Large intestine (tissue), 3 donors: ENCODE measurements around the gene PPM1F. TPM values are rescaled to one million over a fixed set of nuclear protein-coding genes. Genes with fewer than 3 reads are reported as not detected.
"Not testable (repeated sequence)": the region's sequence is repeated elsewhere in the genome, so short reads cannot be mapped to it uniquely, and the experiment has no call there.

Experiments used
- DNase-seq, 2 donors: peaks; one replicate each; pipeline versions ENCODE4 v3.0.0 to v3.0.0-alpha.2; 2013
- H3K27ac ChIP-seq: one replicate; pipeline ENCODE4 v1.5.1; 2013; ENCODE audit warnings: low read length
- H3K27me3 ChIP-seq: 2 replicates; pipeline ENCODE4 v1.6.1; 2013; ENCODE audit warnings: low read length; ENCODE audit not compliant: control insufficient read depth, insufficient read depth
- H3K36me3 ChIP-seq: 2 replicates; pipeline ENCODE4 v1.6.1; 2013; ENCODE audit warnings: low read length; ENCODE audit not compliant: control insufficient read depth, insufficient read depth
- H3K4me1 ChIP-seq: one replicate; pipeline ENCODE4 v1.6.1; 2013; ENCODE audit warnings: low read length; ENCODE audit not compliant: control insufficient read depth, insufficient read depth
- H3K4me3 ChIP-seq: one replicate; pipeline ENCODE4 v1.5.1; 2013; ENCODE audit warnings: low read length
- H3K9me3 ChIP-seq: one replicate; pipeline ENCODE4 v1.6.1; 2013; ENCODE audit warnings: mild to moderate bottlenecking, low read depth, low read length, moderate library complexity; ENCODE audit not compliant: control insufficient read depth
- WGBS: methylation state at CpG from one replicate; pipeline ENCODE4 v1.1.5; 2013; ENCODE audit warnings: low lambda C conversion rate; ENCODE audit not compliant: insufficient coverage; 5-methylcytosine and 5-hydroxymethylcytosine counted together
- polyA plus RNA-seq: library from polyadenylated mRNA; unstranded; fragments of 120-200 nt; gene quantifications from one replicate; pipeline ENCODE4 v1.2.1, GENCODE V29; 2013

PPM1F gene
- polyA plus RNA-seq, 1 donor: 18.0 TPM

GRCh38 chr22:21919526-21920307 lies 32.9 kb downstream of the PPM1F start:
- H3K36me3 ChIP-seq: peaks cover 6% of the 10 kb centered on the region
- H3K27ac ChIP-seq: no peak overlapping the region
- H3K4me1 ChIP-seq: no peaks in the 10 kb centered on the region
- WGBS: no CpG with 5 or more reads among the region's 20 CpGs
- H3K9me3 ChIP-seq: no peaks in the 10 kb centered on the region
- DNase-seq: no peak
- no peaks in the 10 kb centered on the region for H3K27me3 ChIP-seq
- H3K4me3 ChIP-seq: no peak overlapping the region

GRCh38 chr22:21918466-21919185 lies 34.0 kb downstream of the PPM1F start:
- peaks cover 6% of the 10 kb centered on the region for H3K36me3 ChIP-seq
- no peak overlapping the region for H3K27ac ChIP-seq
- WGBS: 100% methylated on average over 1 of the region's 12 CpGs
- no peaks in the 10 kb centered on the region for H3K27me3 ChIP-seq
- no peaks in the 10 kb centered on the region for H3K4me1 ChIP-seq
- no peaks in the 10 kb centered on the region for H3K9me3 ChIP-seq
- H3K4me3 ChIP-seq: no peak overlapping the region
- no peak for DNase-seq

GRCh38 chr22:21917959-21918261 lies 34.7 kb downstream of the PPM1F start:
- Histone ChIP-seq H3K9me3 (no peaks in the 10 kb centered on the region), H3K36me3 (peaks cover 5% of the 10 kb centered on the region), H3K27ac (no peak overlapping the region), H3K4me3 (no peak overlapping the region), H3K27me3 (no peaks in the 10 kb centered on the region), H3K4me1 (no peaks in the 10 kb centered on the region)
- DNase-seq: no peak
- no CpG with 5 or more reads among the region's 6 CpGs for WGBS

- no peak overlapping the region for H3K4me3 ChIP-seq
- no peaks in the 10 kb centered on the region for H3K9me3 ChIP-seq
- WGBS: no CpG with 5 or more reads among the region's 17 CpGs
- no peaks in the 10 kb centered on the region for H3K27me3 ChIP-seq
- DNase-seq: no peak
- H3K36me3 ChIP-seq: peaks cover 2% of the 10 kb centered on the region
- H3K27ac ChIP-seq: no peak overlapping the region
- no peaks in the 10 kb centered on the region for H3K4me1 ChIP-seq
Observed at GRCh38 chr22:21917181-21917958, 35.3 kb downstream of the PPM1F start.

- H3K4me1 ChIP-seq: no peaks in the 10 kb centered on the region
- H3K36me3 ChIP-seq: peaks cover 2% of the 10 kb centered on the region
- no peaks in the 10 kb centered on the region for H3K9me3 ChIP-seq
- no peak overlapping the region for H3K4me3 ChIP-seq
- no peak overlapping the region for H3K27ac ChIP-seq
- DNase-seq: no peak
- WGBS: no CpG with 5 or more reads among the region's 4 CpGs
- H3K27me3 ChIP-seq: no peaks in the 10 kb centered on the region
Observed at GRCh38 chr22:21916309-21916918, 36.2 kb downstream of the PPM1F start.

- H3K9me3 ChIP-seq: no peaks in the 10 kb centered on the region
- DNase-seq: no peak
- no peaks in the 10 kb centered on the region for H3K4me1 ChIP-seq
- H3K4me3 ChIP-seq: no peak overlapping the region
- no peak overlapping the region for H3K27ac ChIP-seq
- H3K27me3 ChIP-seq: no peaks in the 10 kb centered on the region
- WGBS: no CpG with 5 or more reads among the region's 4 CpGs
- peaks cover 2% of the 10 kb centered on the region for H3K36me3 ChIP-seq
Observed at GRCh38 chr22:21915624-21916308, 36.9 kb downstream of the PPM1F start.

GRCh38 chr22:21914033-21914642 lies 38.5 kb downstream of the PPM1F start:
- not testable (repeated sequence) for H3K27ac ChIP-seq, H3K27me3 ChIP-seq, H3K9me3 ChIP-seq, H3K4me3 ChIP-seq, DNase-seq, H3K4me1 ChIP-seq, H3K36me3 ChIP-seq
- 80% methylated on average over 1 of the region's 8 CpGs for WGBS

- H3K36me3 ChIP-seq, H3K4me1 ChIP-seq, DNase-seq, H3K9me3 ChIP-seq, H3K4me3 ChIP-seq, H3K27ac ChIP-seq, H3K27me3 ChIP-seq: not testable (repeated sequence)
- WGBS: no CpG with 5 or more reads among the region's 4 CpGs
Observed at GRCh38 chr22:21910367-21910766, 42.3 kb downstream of the PPM1F start.

- H3K27me3 ChIP-seq: no peaks in the 10 kb centered on the region
- H3K4me3 ChIP-seq: no peak overlapping the region
- H3K4me1 ChIP-seq: no peaks in the 10 kb centered on the region
- no peaks in the 10 kb centered on the region for H3K9me3 ChIP-seq
- no peak overlapping the region for H3K27ac ChIP-seq
- H3K36me3 ChIP-seq: no peaks in the 10 kb centered on the region
- 85% methylated on average over 2 of the region's 2 CpGs for WGBS
- no peak for DNase-seq
Observed at GRCh38 chr22:21909871-21910270, 42.8 kb downstream of the PPM1F start.
